SH-SY5Y (cell line): ENCODE data around the gene ZNF746.

Experiments
- GATA2 ChIP-seq: IDR thresholded peaks from 2 replicates; pipeline ENCODE4 v1.6.1; 2011; ENCODE audit warnings: mild to moderate bottlenecking, low read depth, low read length
- GATA3 ChIP-seq: IDR thresholded peaks from 2 replicates; pipeline ENCODE4 v1.6.1; 2011; ENCODE audit warnings: low read depth, mild to moderate bottlenecking, low read length, moderate library complexity

- TF ChIP-seq GATA2 (no peak), GATA3 (no peak)
Measured at GRCh38 chr7:149500910-149501309, 3.3 kb upstream of the ZNF746 start.
